ENCODE measurements around the gene DEPDC5.

DNA sequence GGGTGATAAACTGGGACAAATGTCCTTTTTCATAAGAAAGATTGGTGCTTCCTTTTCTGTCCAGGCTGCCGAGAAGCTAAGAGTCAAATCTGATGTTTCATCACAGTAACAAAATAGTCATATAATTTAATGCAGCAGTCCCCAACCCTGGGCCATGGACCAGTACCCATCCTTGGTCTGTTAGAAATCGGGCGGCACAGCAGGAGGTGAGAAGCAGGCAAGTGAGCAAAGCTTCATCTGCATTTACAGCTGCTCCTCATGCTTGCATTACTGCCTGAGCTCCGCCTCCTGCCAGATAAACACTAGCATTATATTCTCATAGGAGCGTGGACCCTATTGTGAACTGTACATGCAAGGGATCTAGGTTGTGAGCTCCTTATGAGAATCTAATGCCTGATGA lies 30.1 kb upstream of the DEPDC5 start:
- no peak for TF ChIP-seq POLR2AphosphoS5 (IDR thresholded peaks at IDR 0.05; ENCODE audit: low read depth)
- TF ChIP-seq, protein P1, sequence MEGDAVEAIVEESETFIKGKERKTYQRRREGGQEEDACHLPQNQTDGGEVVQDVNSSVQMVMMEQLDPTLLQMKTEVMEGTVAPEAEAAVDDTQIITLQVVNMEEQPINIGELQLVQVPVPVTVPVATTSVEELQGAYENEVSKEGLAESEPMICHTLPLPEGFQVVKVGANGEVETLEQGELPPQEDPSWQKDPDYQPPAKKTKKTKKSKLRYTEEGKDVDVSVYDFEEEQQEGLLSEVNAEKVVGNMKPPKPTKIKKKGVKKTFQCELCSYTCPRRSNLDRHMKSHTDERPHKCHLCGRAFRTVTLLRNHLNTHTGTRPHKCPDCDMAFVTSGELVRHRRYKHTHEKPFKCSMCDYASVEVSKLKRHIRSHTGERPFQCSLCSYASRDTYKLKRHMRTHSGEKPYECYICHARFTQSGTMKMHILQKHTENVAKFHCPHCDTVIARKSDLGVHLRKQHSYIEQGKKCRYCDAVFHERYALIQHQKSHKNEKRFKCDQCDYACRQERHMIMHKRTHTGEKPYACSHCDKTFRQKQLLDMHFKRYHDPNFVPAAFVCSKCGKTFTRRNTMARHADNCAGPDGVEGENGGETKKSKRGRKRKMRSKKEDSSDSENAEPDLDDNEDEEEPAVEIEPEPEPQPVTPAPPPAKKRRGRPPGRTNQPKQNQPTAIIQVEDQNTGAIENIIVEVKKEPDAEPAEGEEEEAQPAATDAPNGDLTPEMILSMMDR (IDR thresholded peaks at IDR 0.05; ENCODE audit: insufficient read depth, low read length), result no peak
- TF ChIP-seq GABPA (IDR thresholded peaks at IDR 0.05; ENCODE audit: low read depth), result no peak
- TF ChIP-seq, protein P2, sequence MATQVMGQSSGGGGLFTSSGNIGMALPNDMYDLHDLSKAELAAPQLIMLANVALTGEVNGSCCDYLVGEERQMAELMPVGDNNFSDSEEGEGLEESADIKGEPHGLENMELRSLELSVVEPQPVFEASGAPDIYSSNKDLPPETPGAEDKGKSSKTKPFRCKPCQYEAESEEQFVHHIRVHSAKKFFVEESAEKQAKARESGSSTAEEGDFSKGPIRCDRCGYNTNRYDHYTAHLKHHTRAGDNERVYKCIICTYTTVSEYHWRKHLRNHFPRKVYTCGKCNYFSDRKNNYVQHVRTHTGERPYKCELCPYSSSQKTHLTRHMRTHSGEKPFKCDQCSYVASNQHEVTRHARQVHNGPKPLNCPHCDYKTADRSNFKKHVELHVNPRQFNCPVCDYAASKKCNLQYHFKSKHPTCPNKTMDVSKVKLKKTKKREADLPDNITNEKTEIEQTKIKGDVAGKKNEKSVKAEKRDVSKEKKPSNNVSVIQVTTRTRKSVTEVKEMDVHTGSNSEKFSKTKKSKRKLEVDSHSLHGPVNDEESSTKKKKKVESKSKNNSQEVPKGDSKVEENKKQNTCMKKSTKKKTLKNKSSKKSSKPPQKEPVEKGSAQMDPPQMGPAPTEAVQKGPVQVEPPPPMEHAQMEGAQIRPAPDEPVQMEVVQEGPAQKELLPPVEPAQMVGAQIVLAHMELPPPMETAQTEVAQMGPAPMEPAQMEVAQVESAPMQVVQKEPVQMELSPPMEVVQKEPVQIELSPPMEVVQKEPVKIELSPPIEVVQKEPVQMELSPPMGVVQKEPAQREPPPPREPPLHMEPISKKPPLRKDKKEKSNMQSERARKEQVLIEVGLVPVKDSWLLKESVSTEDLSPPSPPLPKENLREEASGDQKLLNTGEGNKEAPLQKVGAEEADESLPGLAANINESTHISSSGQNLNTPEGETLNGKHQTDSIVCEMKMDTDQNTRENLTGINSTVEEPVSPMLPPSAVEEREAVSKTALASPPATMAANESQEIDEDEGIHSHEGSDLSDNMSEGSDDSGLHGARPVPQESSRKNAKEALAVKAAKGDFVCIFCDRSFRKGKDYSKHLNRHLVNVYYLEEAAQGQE (IDR thresholded peaks at IDR 0.05; ENCODE audit: insufficient replicate concordance, low read depth), result no peak
